H9 (cell line): ENCODE measurements around the gene CEP112. TPM values are rescaled to one million over a fixed set of nuclear protein-coding genes. Genes with fewer than 3 reads are reported as not detected.

Source experiments
- DNase-seq: peaks from one replicate; pipeline ENCODE4 v3.0.0-alpha.2; 2017
- H2AFZ ChIP-seq: one replicate; pipeline ENCODE4 v1.6.1; 2013; ENCODE audit warnings: mild to moderate bottlenecking, low read length, control low read depth, moderate library complexity
- H2AK5ac ChIP-seq: 2 replicates; pipeline ENCODE4 v1.6.1; 2013; ENCODE audit warnings: low read length, control low read depth, mixed read lengths; ENCODE audit not compliant: insufficient read length
- H2BK120ac ChIP-seq: one replicate; pipeline ENCODE4 v1.6.1; 2013; ENCODE audit warnings: low read depth, mild to moderate bottlenecking, low read length, control low read depth, inconsistent platforms; ENCODE audit not compliant: poor library complexity, severe bottlenecking
- H2BK12ac ChIP-seq: 2 replicates; pipeline ENCODE4 v1.6.1; 2013; ENCODE audit warnings: low read length, control low read depth, mixed read lengths, low read depth; ENCODE audit not compliant: insufficient read length
- H2BK15ac ChIP-seq: 2 replicates; pipeline ENCODE4 v1.6.1; 2013; ENCODE audit warnings: low read depth, low read length, control low read depth
- H2BK20ac ChIP-seq: one replicate; pipeline ENCODE4 v1.6.1; 2013; ENCODE audit warnings: low read depth, mild to moderate bottlenecking, low read length, control low read depth, inconsistent platforms; ENCODE audit not compliant: poor library complexity, severe bottlenecking
- H2BK5ac ChIP-seq: 2 replicates; pipeline ENCODE4 v1.6.1; 2013; ENCODE audit warnings: low read length, control low read depth, mixed read lengths; ENCODE audit not compliant: insufficient read length
- H3K14ac ChIP-seq: 2 replicates; pipeline ENCODE4 v1.6.1; 2013; ENCODE audit warnings: low read length, control low read depth; ENCODE audit not compliant: insufficient read depth
- H3K18ac ChIP-seq: 2 replicates; pipeline ENCODE4 v1.6.1; 2013; ENCODE audit warnings: low read depth, mild to moderate bottlenecking, mixed read lengths, low read length, control low read depth; ENCODE audit not compliant: insufficient read length
- H3K23ac ChIP-seq: 2 replicates; pipeline ENCODE4 v1.6.1; 2013; ENCODE audit warnings: low read length, control low read depth, mixed read lengths, low read depth; ENCODE audit not compliant: insufficient read length
- H3K23me2 ChIP-seq: 2 replicates; pipeline ENCODE4 v1.6.1; 2013; ENCODE audit warnings: low read depth, mild to moderate bottlenecking, mixed read lengths, low read length, control low read depth; ENCODE audit not compliant: insufficient read length, poor library complexity, severe bottlenecking
- H3K27ac ChIP-seq: 2 replicates; pipeline ENCODE4 v1.5.1; 2013; ENCODE audit warnings: low read length, control low read depth, mixed read lengths, low read depth; ENCODE audit not compliant: insufficient read length
- H3K27me3 ChIP-seq: 2 replicates; pipeline ENCODE4 v1.6.1; 2013; ENCODE audit warnings: low read length, control low read depth, inconsistent platforms; ENCODE audit not compliant: insufficient read depth
- H3K4ac ChIP-seq: 2 replicates; pipeline ENCODE4 v1.6.1; 2013; ENCODE audit warnings: low read depth, mild to moderate bottlenecking, control low read depth, inconsistent platforms, low read length, moderate library complexity
- H3K4me1 ChIP-seq: 2 replicates; pipeline ENCODE4 v1.6.1; 2013; ENCODE audit warnings: low read length, control low read depth, inconsistent platforms; ENCODE audit not compliant: insufficient read depth
- H3K4me2 ChIP-seq: 2 replicates; pipeline ENCODE4 v1.6.1; 2013; ENCODE audit warnings: low read length, control low read depth, mixed read lengths; ENCODE audit not compliant: insufficient read length, insufficient read depth
- H3K56ac ChIP-seq: 2 replicates; pipeline ENCODE4 v1.6.1; 2013; ENCODE audit warnings: low read depth, mild to moderate bottlenecking, mixed read lengths, low read length, control low read depth; ENCODE audit not compliant: insufficient read length
- H3K79me1 ChIP-seq: 2 replicates; pipeline ENCODE4 v1.6.1; 2013; ENCODE audit warnings: low read depth, mild to moderate bottlenecking, moderate library complexity, low read length, control low read depth, inconsistent platforms; ENCODE audit not compliant: insufficient read depth, poor library complexity, severe bottlenecking
- H3K79me2 ChIP-seq: 2 replicates; pipeline ENCODE4 v1.6.1; 2013; ENCODE audit warnings: low read length, control low read depth, inconsistent platforms; ENCODE audit not compliant: insufficient read depth
- H3K9ac ChIP-seq: 2 replicates; pipeline ENCODE4 v1.6.1; 2013; ENCODE audit warnings: low read length, control low read depth, mixed read lengths; ENCODE audit not compliant: insufficient read length; ENCODE audit errors: extremely low read depth
- H3K9me3 ChIP-seq: one replicate; pipeline ENCODE4 v1.6.1; 2013; ENCODE audit warnings: low read depth, low read length, inconsistent platforms; ENCODE audit not compliant: control insufficient read depth
- H3T11ph ChIP-seq: one replicate; pipeline ENCODE4 v1.6.1; 2013; ENCODE audit warnings: mild to moderate bottlenecking, low read length, control low read depth, inconsistent platforms
- H4K20me1 ChIP-seq: one replicate; pipeline ENCODE4 v1.6.1; 2013; ENCODE audit not compliant: control insufficient read depth, insufficient read length, insufficient read depth
- H4K5ac ChIP-seq: 2 replicates; pipeline ENCODE4 v1.6.1; 2013; ENCODE audit warnings: low read depth, mild to moderate bottlenecking, mixed read lengths, low read length, control low read depth; ENCODE audit not compliant: insufficient read length
- H4K8ac ChIP-seq: replicated peaks from 2 replicates; pipeline ENCODE4 v1.6.1; 2013; ENCODE audit warnings: low read length, control low read depth, mixed read lengths, low read depth; ENCODE audit not compliant: insufficient read length
- H4K91ac ChIP-seq: 2 replicates; pipeline ENCODE4 v1.6.1; 2013; ENCODE audit warnings: low read depth, mild to moderate bottlenecking, moderate library complexity, mixed read lengths, low read length, control low read depth; ENCODE audit not compliant: insufficient read length
- H3K27ac Mint-ChIP-seq, 3 experiments: 2 replicates in 2 of 3; 3 replicates in 1 of 3; pipeline ENCODE4 v1.8.0; 2020 to 2021; ENCODE audit warnings: mixed read lengths in 3 of 3, mild to moderate bottlenecking in 1 of 3, moderate library complexity in 1 of 3
- H3K27me3 Mint-ChIP-seq: 2 replicates; pipeline ENCODE4 v1.8.0; 2021; ENCODE audit warnings: low read depth, mild to moderate bottlenecking, moderate library complexity, mixed read lengths
- H3K36me3 Mint-ChIP-seq, 3 experiments: 2 replicates in 2 of 3; 3 replicates in 1 of 3; pipeline ENCODE4 v1.8.0; 2020 to 2021; ENCODE audit warnings: low read depth in 3 of 3, mixed read lengths in 3 of 3; ENCODE audit not compliant: insufficient read depth in 1 of 3
- H3K4me1 Mint-ChIP-seq, 2 experiments: 2 replicates each; pipeline ENCODE4 v1.8.0; 2020; ENCODE audit warnings: mixed read lengths in 2 of 2
- H3K4me3 Mint-ChIP-seq, 2 experiments: 2 replicates in 1 of 2; 3 replicates in 1 of 2; pipeline ENCODE4 v1.8.0; 2020 to 2021; ENCODE audit warnings: mild to moderate bottlenecking in 2 of 2, mixed read lengths in 2 of 2, moderate library complexity in 1 of 2
- H3K9me3 Mint-ChIP-seq, 2 experiments: 2 replicates in 1 of 2; 3 replicates in 1 of 2; pipeline ENCODE4 v1.8.0; 2020; ENCODE audit warnings: mild to moderate bottlenecking in 2 of 2, mixed read lengths in 2 of 2, moderate library complexity in 1 of 2
- WGBS: extraction: QIAGEN DNeasy Blood & Tissue Kit; methylation state at CpG from one replicate; pipeline ENCODE4 v1.1.7; 2013; ENCODE audit warnings: missing lambda C conversion rate, low lambda C conversion rate, mixed read lengths; ENCODE audit not compliant: insufficient read length; ENCODE audit errors: extremely low coverage; 5-methylcytosine and 5-hydroxymethylcytosine counted together
- total RNA-seq: library from RNA; stranded (reverse); gene quantifications from 2 replicates; pipeline ENCODE4 v1.2.1, GENCODE V29; 2021
- TF ChIP-seq, protein P1 (sequence below): fragments of 200-600 bp; sonication (generic); conservative IDR thresholded peaks from 3 replicates; pipeline ENCODE4 v1.8.0; 2021; ENCODE audit warnings: antibody characterized with exemption, mild to moderate bottlenecking

CEP112 gene
- total RNA-seq, 1 experiment from 2014 or later: 5.4 TPM

DNA sequence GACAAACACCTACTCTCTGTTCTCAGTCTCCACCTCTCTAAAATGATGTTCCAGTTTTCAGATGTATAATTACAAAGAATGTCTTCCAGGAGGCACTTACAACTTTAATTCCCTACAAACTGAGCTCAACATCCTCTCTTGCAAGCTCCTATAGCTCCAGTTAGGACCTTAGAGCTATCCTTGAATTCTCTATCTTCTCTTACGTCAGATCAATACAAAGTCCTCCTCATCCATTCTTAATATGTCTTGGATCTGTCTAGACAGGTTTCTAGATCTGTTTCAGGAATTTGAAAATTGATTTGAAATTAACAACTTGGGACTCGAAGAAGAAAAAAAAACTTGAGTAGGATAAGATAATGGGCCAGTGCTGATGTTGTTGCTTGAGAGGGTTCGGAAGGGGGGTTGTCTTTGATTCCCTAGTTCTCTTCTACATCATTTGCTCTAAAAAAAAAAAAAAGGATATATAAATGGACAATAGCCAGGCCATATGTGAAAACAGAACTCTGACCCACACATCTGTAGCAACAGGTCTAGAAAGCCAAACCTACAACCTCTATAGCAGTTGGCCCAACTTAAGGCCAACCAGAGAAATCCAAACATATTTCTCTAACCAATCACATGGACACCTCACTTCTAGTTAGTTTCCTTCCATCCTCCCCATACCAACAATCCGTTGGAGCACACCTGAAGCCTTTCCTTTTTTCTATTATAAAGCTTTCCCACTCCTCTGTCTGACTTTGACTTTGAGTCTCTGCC lies 38.0 kb upstream of the CEP112 start:
- DNase-seq: no peak
- Histone ChIP-seq H3K4ac (no peak overlapping the region), H2BK15ac (no peak overlapping the region), H2AK5ac (no peak overlapping the region), H3K23ac (no peak overlapping the region), H3K27ac (no peak overlapping the region), H4K5ac (no peak overlapping the region), H3K14ac (no peak overlapping the region), H4K8ac (no peak overlapping the region), H3K4me2 (no peak overlapping the region), H3K79me1 (no peaks in the 10 kb centered on the region), H3K79me2 (no peaks in the 10 kb centered on the region), H4K91ac (no peak overlapping the region), H2BK5ac (no peak overlapping the region), H2AFZ (no peak overlapping the region), H3K4me1 (no peaks in the 10 kb centered on the region), H2BK120ac (no peak overlapping the region), H3K18ac (no peak overlapping the region), H3T11ph (no peak overlapping the region), H3K9ac (no peak overlapping the region), H4K20me1 (no peaks in the 10 kb centered on the region), H3K23me2 (no peaks in the 10 kb centered on the region), H2BK12ac (no peak overlapping the region), H2BK20ac (no peak overlapping the region), H3K9me3 (no peaks in the 10 kb centered on the region), H3K56ac (no peak overlapping the region), H3K27me3 (no peaks in the 10 kb centered on the region)
- H3K9me3 Mint-ChIP-seq: no peaks in the 10 kb centered on the region
- no peaks in the 10 kb centered on the region for H3K4me1 Mint-ChIP-seq
- no peak overlapping the region for H3K4me3 Mint-ChIP-seq
- H3K27me3 Mint-ChIP-seq: no peaks in the 10 kb centered on the region
- WGBS: no CpG with 5 or more reads among the region's 4 CpGs
- TF ChIP-seq, protein P1, sequence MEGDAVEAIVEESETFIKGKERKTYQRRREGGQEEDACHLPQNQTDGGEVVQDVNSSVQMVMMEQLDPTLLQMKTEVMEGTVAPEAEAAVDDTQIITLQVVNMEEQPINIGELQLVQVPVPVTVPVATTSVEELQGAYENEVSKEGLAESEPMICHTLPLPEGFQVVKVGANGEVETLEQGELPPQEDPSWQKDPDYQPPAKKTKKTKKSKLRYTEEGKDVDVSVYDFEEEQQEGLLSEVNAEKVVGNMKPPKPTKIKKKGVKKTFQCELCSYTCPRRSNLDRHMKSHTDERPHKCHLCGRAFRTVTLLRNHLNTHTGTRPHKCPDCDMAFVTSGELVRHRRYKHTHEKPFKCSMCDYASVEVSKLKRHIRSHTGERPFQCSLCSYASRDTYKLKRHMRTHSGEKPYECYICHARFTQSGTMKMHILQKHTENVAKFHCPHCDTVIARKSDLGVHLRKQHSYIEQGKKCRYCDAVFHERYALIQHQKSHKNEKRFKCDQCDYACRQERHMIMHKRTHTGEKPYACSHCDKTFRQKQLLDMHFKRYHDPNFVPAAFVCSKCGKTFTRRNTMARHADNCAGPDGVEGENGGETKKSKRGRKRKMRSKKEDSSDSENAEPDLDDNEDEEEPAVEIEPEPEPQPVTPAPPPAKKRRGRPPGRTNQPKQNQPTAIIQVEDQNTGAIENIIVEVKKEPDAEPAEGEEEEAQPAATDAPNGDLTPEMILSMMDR: no peak
- no peak overlapping the region for H3K27ac Mint-ChIP-seq
- no peaks in the 10 kb centered on the region for H3K36me3 Mint-ChIP-seq
